CD14-positive monocyte (primary cell): ENCODE measurements around the gene USP15. TPM values are rescaled to one million over a fixed set of nuclear protein-coding genes. Genes with fewer than 3 reads are reported as not detected.

Experiments
- DNase-seq, 3 donors: peaks; one replicate each; pipeline ENCODE4 v3.0.0-alpha.2; 2011 to 2022
- H2AFZ ChIP-seq: 2 replicates; pipeline ENCODE4 v1.6.0; 2012; ENCODE audit warnings: mild to moderate bottlenecking, low read depth, low read length, inconsistent platforms; ENCODE audit not compliant: insufficient read depth, poor library complexity, severe bottlenecking
- H3K27ac ChIP-seq, 2 donors: 1 replicate in 1 of 2; 2 replicates in 1 of 2; pipeline ENCODE4 v1.5.1; 2012 to 2013; ENCODE audit warnings: low read length in 2 of 2, control low read depth in 1 of 2, inconsistent platforms in 1 of 2, low read depth in 1 of 2, mild to moderate bottlenecking in 1 of 2
- H3K27me3 ChIP-seq, 2 donors: one replicate each; pipeline versions ENCODE4 v1.6.0 to v1.6.1; 2011 to 2013; ENCODE audit warnings: low read length in 2 of 2; ENCODE audit not compliant: control insufficient read depth in 2 of 2, insufficient read depth in 2 of 2
- H3K36me3 ChIP-seq, 2 donors: replicated peaks in 1 of 2; 1 replicate in 1 of 2; 2 replicates in 1 of 2; pipeline versions ENCODE4 v1.5.1 to v1.6.1; 2012 to 2013; ENCODE audit warnings: low read length in 2 of 2, control low read depth in 1 of 2, inconsistent platforms in 1 of 2, mild to moderate bottlenecking in 1 of 2; ENCODE audit not compliant: insufficient read depth in 2 of 2, control insufficient read depth in 1 of 2
- H3K4me1 ChIP-seq, 2 donors: 1 replicate in 1 of 2; 2 replicates in 1 of 2; pipeline versions ENCODE4 v1.5.1 to v1.6.1; 2012 to 2013; ENCODE audit warnings: low read length in 2 of 2, control low read depth in 1 of 2, inconsistent platforms in 1 of 2, mild to moderate bottlenecking in 1 of 2, moderate library complexity in 1 of 2; ENCODE audit not compliant: insufficient read depth in 2 of 2, control insufficient read depth in 1 of 2
- H3K4me2 ChIP-seq: replicated peaks from 2 replicates; pipeline ENCODE3; 2012; ENCODE audit warnings: low read length, moderate library complexity, mild to moderate bottlenecking; ENCODE audit not compliant: poor library complexity, severe bottlenecking; ENCODE audit errors: extremely low read depth
- H3K4me3 ChIP-seq, 3 experiments: fragments of 200-600 bp in 1 of 3; sonication (generic) in 1 of 3; replicated peaks in 1 of 3; 1 replicate in 2 of 3; 2 replicates in 1 of 3; pipeline ENCODE4 v1.5.1; 2011 to 2013; ENCODE audit warnings: low read length in 3 of 3, mild to moderate bottlenecking in 3 of 3, control low read depth in 2 of 3, low read depth in 2 of 3, inconsistent platforms in 1 of 3, moderate library complexity in 1 of 3
- H3K79me2 ChIP-seq: 2 replicates; pipeline ENCODE4 v1.6.0; 2012; ENCODE audit warnings: mild to moderate bottlenecking, control low read depth, inconsistent platforms, low read length, moderate library complexity; ENCODE audit not compliant: insufficient read depth
- H3K9ac ChIP-seq: 2 replicates; pipeline ENCODE4 v1.6.0; 2017; ENCODE audit warnings: low read length, mild to moderate bottlenecking; ENCODE audit not compliant: insufficient read depth, poor library complexity, severe bottlenecking
- H3K9me3 ChIP-seq, 2 donors: replicated peaks in 1 of 2; 1 replicate in 1 of 2; 2 replicates in 1 of 2; pipeline versions ENCODE4 v1.5.1 to v1.6.1; 2012 to 2013; ENCODE audit warnings: low read length in 2 of 2, control low read depth in 1 of 2; ENCODE audit not compliant: control insufficient read depth in 1 of 2, insufficient read depth in 1 of 2
- H4K20me1 ChIP-seq: 2 replicates; pipeline ENCODE4 v1.6.0; 2012; ENCODE audit warnings: mild to moderate bottlenecking, low read length, control low read depth, moderate library complexity; ENCODE audit not compliant: insufficient read depth
- H3K27ac Mint-ChIP-seq, 7 donors: one replicate each; pipeline ENCODE4 v1.8.0; 2020; ENCODE audit warnings: mild to moderate bottlenecking in 7 of 7, mixed read lengths in 7 of 7, moderate library complexity in 6 of 7, inconsistent platforms in 2 of 7
- H3K27me3 Mint-ChIP-seq, 3 donors: one replicate each; pipeline ENCODE4 v1.8.0; 2021 to 2022; ENCODE audit warnings: low read depth in 3 of 3, mild to moderate bottlenecking in 3 of 3, mixed read lengths in 3 of 3, moderate library complexity in 3 of 3, inconsistent platforms in 1 of 3
- H3K36me3 Mint-ChIP-seq, 2 donors: one replicate each; pipeline ENCODE4 v1.8.0; 2020; ENCODE audit warnings: mixed read lengths in 2 of 2, inconsistent platforms in 1 of 2, mild to moderate bottlenecking in 1 of 2
- H3K4me1 Mint-ChIP-seq: one replicate; pipeline ENCODE4 v1.8.0; 2020; ENCODE audit warnings: mild to moderate bottlenecking, mixed read lengths
- H3K4me3 Mint-ChIP-seq, 2 donors: one replicate each; pipeline ENCODE4 v1.8.0; 2020; ENCODE audit warnings: mild to moderate bottlenecking in 2 of 2, mixed read lengths in 2 of 2, moderate library complexity in 1 of 2
- H3K9me3 Mint-ChIP-seq, 7 donors: one replicate each; pipeline ENCODE4 v1.8.0; 2020 to 2022; ENCODE audit warnings: mixed read lengths in 7 of 7, mild to moderate bottlenecking in 6 of 7, moderate library complexity in 6 of 7, inconsistent platforms in 2 of 7
- WGBS: methylation state at CpG from one replicate; pipeline ENCODE4 v1.1.5; 2013; ENCODE audit warnings: missing lambda C conversion rate; ENCODE audit not compliant: insufficient coverage; 5-methylcytosine and 5-hydroxymethylcytosine counted together
- intact Hi-C, 2 donors: fragments of 100-400 bp; cut with micrococcal nuclease; formaldehyde crosslinking; loops; one replicate each; pipeline versions ENCODE4 v1.15.0 to v1.15.1; 2023
- polyA plus RNA-seq, 3 donors: library from polyadenylated mRNA; depleted of rRNA in 1 of 3; unstranded in 2 of 3; stranded (reverse) in 1 of 3; fragments of 300-500 nt in 2 of 3; fragments of >200 nt in 1 of 3; fragmentation: Illumina TruSeq in 2 of 3; gene quantifications; 1 replicate in 2 of 3; 2 replicates in 1 of 3; pipeline ENCODE4 v1.2.3, GENCODE V29; 2012 to 2021
- TF ChIP-seq, protein P1 (sequence below): fragments of 200-600 bp; IDR thresholded peaks from one replicate; pipeline ENCODE4 v1.8.0; 2022; ENCODE audit warnings: antibody characterized with exemption, mild to moderate bottlenecking

USP15 gene
- polyA plus RNA-seq, 3 donors: 146 to 449 (median 180) TPM

DNA sequence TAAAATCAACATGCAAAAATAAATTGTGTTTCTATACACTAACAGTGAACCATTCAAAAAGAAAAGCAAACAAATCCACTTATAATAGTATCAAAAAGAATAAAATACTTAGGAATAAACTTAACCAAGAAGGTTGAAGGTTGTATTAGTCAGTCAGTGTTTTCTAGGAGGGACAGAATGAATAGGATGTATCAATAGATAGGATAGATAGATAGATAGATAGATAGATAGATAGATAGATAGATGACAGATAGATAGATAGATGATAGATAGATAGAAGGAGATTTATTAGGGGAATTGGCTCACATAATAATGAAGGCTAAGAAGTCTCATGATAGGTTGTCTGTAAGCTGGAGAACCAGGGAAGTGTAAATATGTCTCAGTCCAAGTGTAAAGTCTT is 169.3 kb downstream of the USP15 start:
- H3K4me1 ChIP-seq: peaks cover under 1 to 1% of the 10 kb centered on the region in 2 donors
- no peak overlapping the region for H3K9ac ChIP-seq
- H3K4me3 ChIP-seq: no peak overlapping the region
- Mint-ChIP-seq H3K9me3 (peaks cover 8 to 25% (median 19%) of the 10 kb centered on the region in 7 donors), H3K36me3 (no peaks in the 10 kb centered on the region), H3K27ac (no peak overlapping the region), H3K27me3 (peaks cover 5 to 13% (median 7%) of the 10 kb centered on the region in 3 donors), H3K4me3 (no peak overlapping the region), H3K4me1 (peaks cover 3% of the 10 kb centered on the region)
- no peak for DNase-seq
- no peak overlapping the region for H2AFZ ChIP-seq
- no peak overlapping the region for H3K27ac ChIP-seq
- no peaks in the 10 kb centered on the region for H3K27me3 ChIP-seq
- H4K20me1 ChIP-seq: no peaks in the 10 kb centered on the region
- TF ChIP-seq, protein P1, sequence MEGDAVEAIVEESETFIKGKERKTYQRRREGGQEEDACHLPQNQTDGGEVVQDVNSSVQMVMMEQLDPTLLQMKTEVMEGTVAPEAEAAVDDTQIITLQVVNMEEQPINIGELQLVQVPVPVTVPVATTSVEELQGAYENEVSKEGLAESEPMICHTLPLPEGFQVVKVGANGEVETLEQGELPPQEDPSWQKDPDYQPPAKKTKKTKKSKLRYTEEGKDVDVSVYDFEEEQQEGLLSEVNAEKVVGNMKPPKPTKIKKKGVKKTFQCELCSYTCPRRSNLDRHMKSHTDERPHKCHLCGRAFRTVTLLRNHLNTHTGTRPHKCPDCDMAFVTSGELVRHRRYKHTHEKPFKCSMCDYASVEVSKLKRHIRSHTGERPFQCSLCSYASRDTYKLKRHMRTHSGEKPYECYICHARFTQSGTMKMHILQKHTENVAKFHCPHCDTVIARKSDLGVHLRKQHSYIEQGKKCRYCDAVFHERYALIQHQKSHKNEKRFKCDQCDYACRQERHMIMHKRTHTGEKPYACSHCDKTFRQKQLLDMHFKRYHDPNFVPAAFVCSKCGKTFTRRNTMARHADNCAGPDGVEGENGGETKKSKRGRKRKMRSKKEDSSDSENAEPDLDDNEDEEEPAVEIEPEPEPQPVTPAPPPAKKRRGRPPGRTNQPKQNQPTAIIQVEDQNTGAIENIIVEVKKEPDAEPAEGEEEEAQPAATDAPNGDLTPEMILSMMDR: no peak
- H3K79me2 ChIP-seq: no peaks in the 10 kb centered on the region
- intact Hi-C loops: no loop called here
- H3K4me2 ChIP-seq: no peak overlapping the region
- H3K36me3 ChIP-seq: no peaks in the 10 kb centered on the region
- H3K9me3 ChIP-seq: peaks cover 10 to 12% of the 10 kb centered on the region in 2 donors

- H3K27ac ChIP-seq: no peak overlapping the region
- H3K27me3 Mint-ChIP-seq: peaks cover 8 to 23% (median 14%) of the 10 kb centered on the region in 3 donors
- no peaks in the 10 kb centered on the region for H4K20me1 ChIP-seq
- no peaks in the 10 kb centered on the region for H3K36me3 ChIP-seq
- H3K79me2 ChIP-seq: no peaks in the 10 kb centered on the region
- H3K9me3 Mint-ChIP-seq: peaks cover 0 to 3% (median 0%) of the 10 kb centered on the region in 7 donors
- intact Hi-C loops: loop anchor here in 1 of 2 donors (10.0 kb wide), 1 partner anchor 370 kb away; no protein-coding TSS in a partner anchor
- peaks cover 17% of the 10 kb centered on the region in 2 donors for H3K4me1 ChIP-seq
- peak; percentile 7 to 15 (median 12) for DNase-seq
- peaks cover 18% of the 10 kb centered on the region for H3K4me1 Mint-ChIP-seq
- TF ChIP-seq, protein P1: no peak
- H3K4me3 ChIP-seq: peak overlapping the region; percentile 40 to 72 (median 46)
- no peaks in the 10 kb centered on the region for H3K36me3 Mint-ChIP-seq
- peak overlapping the region; percentile 79 for H2AFZ ChIP-seq
- peak overlapping the region; percentile 92 for H3K4me2 ChIP-seq
- H3K4me3 Mint-ChIP-seq: peak overlapping the region; percentile 87 to 95
- peak overlapping the region; percentile 58 for H3K9ac ChIP-seq
- 2% methylated on average over 3 of the region's 16 CpGs for WGBS
- no peaks in the 10 kb centered on the region for H3K9me3 ChIP-seq
- H3K27ac Mint-ChIP-seq: peak overlapping the region in 1 of 7 donors; percentile 5
- H3K27me3 ChIP-seq: no peaks in the 10 kb centered on the region
These were observed 174.5 kb downstream of the USP15 start for GRCh38 chr12:62434494-62435302.
